ENCODE data around the gene RAMP2.
"Not testable (repeated sequence)": the region's sequence is repeated elsewhere in the genome, so short reads cannot be mapped to it uniquely, and the experiment has no call there.

RAMP2 gene

GRCh38 chr17:42760652-42761581 lies at the start of gene RAMP2:
Gene RAMP2, plus strand, starts transcription at chr17:42761227. Its CDS starts 35 bp downstream, at chr17:42761262.
- DNase-seq = no peak

- no peak for DNase-seq
Observed at GRCh38 chr17:42720996-42721583, 39.9 kb upstream of the RAMP2 start.

GRCh38 chr17:42723636-42724035 lies 37.4 kb upstream of the RAMP2 start:
- no peak for DNase-seq

GRCh38 chr17:42725143-42725542 lies 35.9 kb upstream of the RAMP2 start:
- DNase-seq = no peak

- no peak for DNase-seq
Observed at GRCh38 chr17:42740699-42741098, 20.3 kb upstream of the RAMP2 start.

GRCh38 chr17:42742916-42743315 lies 18.1 kb upstream of the RAMP2 start:
- not testable (repeated sequence) for DNase-seq

GRCh38 chr17:42743595-42744282 lies 17.3 kb upstream of the RAMP2 start:
- no peak for DNase-seq

- DNase-seq = no peak
Observed at GRCh38 chr17:42744283-42744805, 16.7 kb upstream of the RAMP2 start.

- peak; percentile 97 for DNase-seq
Observed at GRCh38 chr17:42744806-42745617, 16.0 kb upstream of the RAMP2 start, which contains the start of gene EZH1. Gene EZH1, minus strand, starts transcription at chr17:42745040. Its CDS starts 16,099 bp downstream, at chr17:42728941.

GRCh38 chr17:42748202-42748907 lies 12.7 kb upstream of the RAMP2 start:
- no peak for DNase-seq

- DNase-seq = no peak
Observed at GRCh38 chr17:42748908-42749798, 11.9 kb upstream of the RAMP2 start.

- DNase-seq = no peak
Observed at GRCh38 chr17:42750739-42751344, 10.2 kb upstream of the RAMP2 start.

- no peak for DNase-seq
Observed at GRCh38 chr17:42751628-42752027, 9.4 kb upstream of the RAMP2 start.

- DNase-seq = no peak
Observed at GRCh38 chr17:42754782-42755181, 6.2 kb upstream of the RAMP2 start.

GRCh38 chr17:42759982-42760651 lies 910 bp upstream of the RAMP2 start:
- DNase-seq = no peak

- DNase-seq = no peak
Observed at GRCh38 chr17:42761638-42762037, 611 bp downstream of the RAMP2 start.

- DNase-seq = no peak
Observed at GRCh38 chr17:42766124-42766523, 5.1 kb downstream of the RAMP2 start.

- no peak for DNase-seq
Observed at GRCh38 chr17:42767512-42767911, 6.5 kb downstream of the RAMP2 start.

- not testable (repeated sequence) for DNase-seq
Observed at GRCh38 chr17:42768006-42768405, 7.0 kb downstream of the RAMP2 start.

- DNase-seq = not testable (repeated sequence)
Observed at GRCh38 chr17:42769964-42770363, 8.9 kb downstream of the RAMP2 start.
